Uterus (tissue), 2 donors: ENCODE data around the gene ABI2.

Experiments used
- POLR2A ChIP-seq, 2 donors: fragments of 450-650 bp; IDR thresholded peaks; one replicate each; pipeline ENCODE4 v1.6.1; 2016; ENCODE audit warnings: antibody characterized with exemption in 2 of 2, mild to moderate bottlenecking in 1 of 2, moderate library complexity in 1 of 2
- TF ChIP-seq, protein P1 (sequence below), 4 experiments: fragments of 200-600 bp in 2 of 4; fragments of 450-650 bp in 2 of 4; sonication (generic) in 2 of 4; IDR thresholded peaks; one replicate each; pipeline ENCODE4 v1.5.1; 2016 to 2019; ENCODE audit warnings: antibody characterized with exemption in 4 of 4, mild to moderate bottlenecking in 2 of 4, moderate library complexity in 1 of 4

DNA sequence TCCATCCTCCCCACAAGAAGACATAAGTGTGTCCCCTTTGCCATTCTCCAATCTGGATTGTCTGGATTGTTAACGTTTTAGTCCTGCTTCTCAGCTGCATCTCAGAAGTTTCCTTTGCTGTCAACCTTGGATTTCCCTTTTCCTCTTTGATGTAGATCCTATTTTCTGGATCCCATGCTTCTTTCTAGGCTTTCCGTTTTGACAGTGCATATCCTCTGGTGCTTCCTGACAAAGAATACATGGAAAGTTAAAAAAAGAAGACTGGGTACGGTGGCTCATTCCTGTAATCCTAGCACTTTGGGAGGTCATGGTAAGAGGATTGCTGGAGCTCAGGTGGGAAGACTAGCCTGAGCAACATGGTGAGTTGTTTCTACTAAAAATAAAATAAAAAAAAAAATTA, 26.8 kb downstream of the ABI2 start:
- TF ChIP-seq, protein P1, sequence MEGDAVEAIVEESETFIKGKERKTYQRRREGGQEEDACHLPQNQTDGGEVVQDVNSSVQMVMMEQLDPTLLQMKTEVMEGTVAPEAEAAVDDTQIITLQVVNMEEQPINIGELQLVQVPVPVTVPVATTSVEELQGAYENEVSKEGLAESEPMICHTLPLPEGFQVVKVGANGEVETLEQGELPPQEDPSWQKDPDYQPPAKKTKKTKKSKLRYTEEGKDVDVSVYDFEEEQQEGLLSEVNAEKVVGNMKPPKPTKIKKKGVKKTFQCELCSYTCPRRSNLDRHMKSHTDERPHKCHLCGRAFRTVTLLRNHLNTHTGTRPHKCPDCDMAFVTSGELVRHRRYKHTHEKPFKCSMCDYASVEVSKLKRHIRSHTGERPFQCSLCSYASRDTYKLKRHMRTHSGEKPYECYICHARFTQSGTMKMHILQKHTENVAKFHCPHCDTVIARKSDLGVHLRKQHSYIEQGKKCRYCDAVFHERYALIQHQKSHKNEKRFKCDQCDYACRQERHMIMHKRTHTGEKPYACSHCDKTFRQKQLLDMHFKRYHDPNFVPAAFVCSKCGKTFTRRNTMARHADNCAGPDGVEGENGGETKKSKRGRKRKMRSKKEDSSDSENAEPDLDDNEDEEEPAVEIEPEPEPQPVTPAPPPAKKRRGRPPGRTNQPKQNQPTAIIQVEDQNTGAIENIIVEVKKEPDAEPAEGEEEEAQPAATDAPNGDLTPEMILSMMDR (IDR thresholded peaks at IDR 0.05), result no peak
- TF ChIP-seq POLR2A (IDR thresholded peaks at IDR 0.05), result no peak
